HepG2 (cell line): Measurements from ENCODE around the gene MAN2B2. TPM values are rescaled to one million over a fixed set of nuclear protein-coding genes. Genes with fewer than 3 reads are reported as not detected.

Experiments
- ATAC-seq: fragments of 200-7000 bp; cut with Tn5 transposase; 3 replicates; pipeline ENCODE4 v1.9.1; 2020; ENCODE audit warnings: mild to moderate bottlenecking, moderate library complexity
- BruUV-seq: library from RNA; stranded (reverse); fragments of 400-500 nt; replicated peaks from 2 replicates; lab custom pipeline; 2021; lab: Mats Ljungman, UMichigan
- CTCF ChIA-PET: fragments of 300-600 bp; formaldehyde crosslinking; extraction: SDS; loops from one replicate; lab custom pipeline; 2021; ENCODE audit warnings: low total read pairs, inconsistent platforms, low intra/inter-chr PET ratio; lab: Yijun Ruan, JAX
- POLR2A ChIA-PET: fragments of 350-600 bp; sonication (Branson Sonifier 250); formaldehyde crosslinking; loops from one replicate; lab custom pipeline; 2020; ENCODE audit warnings: antibody characterized with exemption, inconsistent platforms; lab: Yijun Ruan, JAX
- DNase-seq: peaks from one replicate; pipeline ENCODE4 v3.0.0-alpha.2; 2015; ENCODE audit warnings: low spot score
- FAIRE-seq: peaks from 3 replicates; lab custom pipeline; 2011; peaks lifted over from hg19 to GRCh38; lab: Jason Lieb, UNC
- H2AFZ ChIP-seq: one replicate; pipeline ENCODE4 v1.6.1; 2011; ENCODE audit warnings: low read length, inconsistent platforms
- H3K27ac ChIP-seq: fragments of 300-600 bp; 3 replicates; pipeline ENCODE4 v1.8.0; 2011; ENCODE audit warnings: mixed run types, mild to moderate bottlenecking, mixed read lengths, low read length, inconsistent platforms; ENCODE audit not compliant: insufficient read depth; ENCODE audit errors: extremely low read length
- H3K27me3 ChIP-seq, 2 experiments: fragments of 200-600 bp in 1 of 2; 2 replicates in 1 of 2; 3 replicates in 1 of 2; pipeline versions ENCODE4 v1.6.0 to v1.8.0; 2011; ENCODE audit warnings: low read length in 2 of 2, mild to moderate bottlenecking in 2 of 2, moderate library complexity in 2 of 2, inconsistent platforms in 1 of 2; ENCODE audit not compliant: insufficient read depth in 2 of 2, control insufficient read depth in 1 of 2
- H3K36me3 ChIP-seq, 2 experiments: fragments of 200-600 bp in 1 of 2; replicated peaks in 1 of 2; 2 replicates in 1 of 2; 3 replicates in 1 of 2; pipeline versions ENCODE4 v1.5.1 to v1.8.0; 2011; ENCODE audit warnings: low read length in 2 of 2, inconsistent platforms in 1 of 2; ENCODE audit not compliant: insufficient read depth in 2 of 2, control insufficient read depth in 1 of 2
- H3K4me1 ChIP-seq: 2 replicates; pipeline ENCODE4 v1.5.1; 2012; ENCODE audit warnings: low read length, inconsistent platforms; ENCODE audit not compliant: insufficient read depth
- H3K4me2 ChIP-seq: 2 replicates; pipeline ENCODE4 v1.6.0; 2011; ENCODE audit warnings: low read depth, low read length, inconsistent platforms
- H3K4me3 ChIP-seq, 3 experiments: fragments of 200-600 bp in 1 of 3; sonication (generic), shearing (Covaris generic) in 1 of 3; replicated peaks in 1 of 3; 2 replicates each; pipeline ENCODE4 v1.5.1; 2011 to 2016; ENCODE audit warnings: low read length in 3 of 3, inconsistent platforms in 2 of 3, low read depth in 2 of 3, mild to moderate bottlenecking in 2 of 3, control low read depth in 1 of 3, mixed read lengths in 1 of 3; ENCODE audit not compliant: insufficient read depth in 1 of 3
- H3K79me2 ChIP-seq: one replicate; pipeline ENCODE4 v1.6.1; 2011; ENCODE audit warnings: low read length, inconsistent platforms; ENCODE audit not compliant: insufficient read depth
- H3K9ac ChIP-seq: 2 replicates; pipeline ENCODE4 v1.6.0; 2011; ENCODE audit warnings: mild to moderate bottlenecking, low read depth, low read length, inconsistent platforms; ENCODE audit not compliant: insufficient read depth
- H3K9me3 ChIP-seq: 2 replicates; pipeline ENCODE4 v1.5.1; 2012; ENCODE audit warnings: mild to moderate bottlenecking, low read length
- H4K20me1 ChIP-seq: 2 replicates; pipeline ENCODE4 v1.6.0; 2011; ENCODE audit warnings: inconsistent platforms, mild to moderate bottlenecking, low read length, moderate library complexity; ENCODE audit not compliant: insufficient read depth
- ESRRA ChIP-seq: sonication (generic); formaldehyde crosslinking; IDR thresholded peaks from 2 replicates; pipeline ENCODE4 v1.5.1; 2020; ENCODE audit warnings: mild to moderate bottlenecking, low read depth, missing genetic modification reagents
- GATAD1 ChIP-seq: IDR thresholded peaks from 2 replicates; pipeline ENCODE4 v1.6.1; 2016; ENCODE audit warnings: missing genetic modification reagents, missing compliant biosample characterization
- HDAC1 ChIP-seq: sonication (generic); formaldehyde crosslinking; IDR thresholded peaks from 2 replicates; pipeline ENCODE4 v1.5.1; 2020; ENCODE audit warnings: mild to moderate bottlenecking, missing genetic modification reagents
- IRX3 ChIP-seq: sonication (generic); formaldehyde crosslinking; IDR thresholded peaks from 2 replicates; pipeline ENCODE4 v1.8.1; 2023; ENCODE audit warnings: mild to moderate bottlenecking, low read depth, missing genetic modification reagents, borderline replicate concordance
- PAF1 ChIP-seq: IDR thresholded peaks from 2 replicates; pipeline ENCODE4 v1.6.1; 2016; ENCODE audit warnings: missing genetic modification reagents, missing compliant biosample characterization
- PHF20 ChIP-seq: sonication (generic); formaldehyde crosslinking; IDR thresholded peaks from 2 replicates; pipeline ENCODE4 v1.5.0; 2020; ENCODE audit warnings: mild to moderate bottlenecking, missing genetic modification reagents
- PRDM4 ChIP-seq: sonication (generic); formaldehyde crosslinking; IDR thresholded peaks from 2 replicates; pipeline ENCODE4 v1.9.0; 2021; ENCODE audit warnings: missing genetic modification reagents, borderline replicate concordance
- REST ChIP-seq, 2 experiments: IDR thresholded peaks; 2 replicates each; pipeline ENCODE4 v1.6.1; 2011 to 2012; ENCODE audit warnings: low read length in 2 of 2, borderline replicate concordance in 1 of 2, low read depth in 1 of 2, mild to moderate bottlenecking in 1 of 2, moderate library complexity in 1 of 2
- RFX5 ChIP-seq: IDR thresholded peaks from 2 replicates; pipeline ENCODE4 v1.6.1; 2011; ENCODE audit warnings: low read depth, low read length, improper control_type of control experiment
- ZFP62 ChIP-seq: sonication (generic); formaldehyde crosslinking; IDR thresholded peaks from 2 replicates; pipeline ENCODE4 v1.4.0; 2020; ENCODE audit warnings: missing genetic modification reagents
- ZNF33A ChIP-seq: sonication (generic); formaldehyde crosslinking; IDR thresholded peaks from 2 replicates; pipeline ENCODE4 v1.5.1; 2020; ENCODE audit warnings: missing genetic modification reagents, mild to moderate bottlenecking, moderate library complexity, borderline replicate concordance
- ZNF607 ChIP-seq: sonication (generic); formaldehyde crosslinking; IDR thresholded peaks from 2 replicates; pipeline ENCODE4 v1.5.1; 2020; ENCODE audit warnings: missing genetic modification reagents, mild to moderate bottlenecking, borderline replicate concordance
- ZZZ3 ChIP-seq: sonication (generic); formaldehyde crosslinking; IDR thresholded peaks from 2 replicates; pipeline ENCODE4 v1.4.0; 2020; ENCODE audit warnings: missing genetic modification reagents, mild to moderate bottlenecking, borderline replicate concordance
- WGBS: methylation state at CpG from one replicate; pipeline ENCODE4 v1.1.6; 2017; ENCODE audit warnings: low lambda C conversion rate; 5-methylcytosine and 5-hydroxymethylcytosine counted together
- in situ Hi-C: cut with HindIII; loops from 2 replicates; pipeline ENCODE4 v1.10.0; 2017; ENCODE audit warnings: low pct_unique_long_range_greater_than_20kb; ENCODE audit not compliant: extremely low pct_ligation_motif_present
- intact Hi-C: fragments of 100-400 bp; cut with micrococcal nuclease; formaldehyde crosslinking; loops from one replicate; pipeline ENCODE4 v1.10.0; 2022; ENCODE audit not compliant: unreplicated experiment
- polyA plus RNA-seq, 8 experiments: library from polyadenylated mRNA; depleted of rRNA in 3 of 8; stranded (reverse) in 7 of 8; unstranded in 1 of 8; fragments of >200 nt; fragmentation: Illumina TruSeq in 4 of 8; extraction: Trizol in 4 of 8; gene quantifications; 2 replicates each; pipeline versions ENCODE4 v1.2.1 to v1.2.3, GENCODE V29; 2011 to 2016; ENCODE audit warnings: low read depth in 4 of 8, missing spikeins in 1 of 8, mixed read lengths in 1 of 8; ENCODE audit not compliant: insufficient read depth in 1 of 8
- total RNA-seq, 5 experiments: library from RNA; depleted of rRNA; stranded (reverse); fragments of >200 nt; fragmentation: Illumina TruSeq; extraction: Trizol; gene quantifications; 2 replicates each; pipeline ENCODE4 v1.2.3, GENCODE V29; 2016; ENCODE audit warnings: low read depth in 1 of 5
- TF ChIP-seq, protein P1 (sequence below): IDR thresholded peaks from 2 replicates; pipeline ENCODE4 v1.6.1; 2018; ENCODE audit warnings: missing genetic modification reagents
- TF ChIP-seq, protein P2 (sequence below): sonication (generic); formaldehyde crosslinking; conservative IDR thresholded peaks from 2 replicates; pipeline ENCODE4 v1.4.0; 2020; ENCODE audit warnings: missing genetic modification reagents

The MAN2B2 gene
- total and polyA plus RNA-seq, 2 of the 13 experiments (the other 11 are each of a cell fraction or from before 2014, with no cell fraction given), result 4.8 to 5.4 TPM

DNA sequence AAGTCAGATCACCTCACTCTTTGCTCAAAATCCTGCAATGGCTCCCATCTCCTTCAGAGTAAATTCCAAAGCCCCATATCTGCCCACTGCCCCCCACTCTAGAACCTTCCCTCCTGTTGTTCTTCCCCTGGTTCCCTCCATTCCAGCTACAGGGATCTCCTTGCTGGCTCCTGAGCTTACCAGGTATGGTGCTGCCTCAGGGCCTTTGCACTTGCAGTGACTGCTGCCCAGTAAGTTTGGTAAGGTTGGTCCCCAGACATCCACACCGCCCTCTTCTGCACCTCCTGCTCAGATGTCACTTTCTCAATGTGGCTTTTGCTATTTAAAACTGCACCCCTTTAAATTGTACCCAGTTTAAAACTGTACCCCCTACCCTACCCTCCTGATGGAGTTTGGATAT, 7.8 kb upstream of the MAN2B2 start:
- ATAC-seq, result no peak
- in situ Hi-C loops (loop anchor here (25.0 kb wide), 1 partner anchor 330 kb away; no protein-coding TSS in a partner anchor), intact Hi-C loops (no loop called here)
- DNase-seq, result no peak
- Histone ChIP-seq H3K79me2 (no peaks in the 10 kb centered on the region), H2AFZ (no peak overlapping the region), H3K36me3 (no peaks in the 10 kb centered on the region), H3K9me3 (peaks cover 4% of the 10 kb centered on the region; the same call in 1 of the 2 replicates), H3K4me2 (no peak overlapping the region), H3K9ac (no peak overlapping the region), H3K27me3 (peaks cover 15 to 74% of the 10 kb centered on the region in 2 experiments; a peak in 4 of 5 replicates), H4K20me1 (0 out of 2 replicates have a peak, but pooled peaks cover 4% of the 10 kb centered on the region), H3K27ac (no peak overlapping the region), H3K4me3 (no peak overlapping the region), H3K4me1 (no peaks in the 10 kb centered on the region)
- CTCF ChIA-PET, result no interaction called here
- POLR2A ChIA-PET, result no interaction called here
- FAIRE-seq, result no peak
- BruUV-seq, result no TSS peak
- TF ChIP-seq ZNF33A (no peak), ZFP62 (CRISPR knock-in tag) (no peak), GATAD1 (CRISPR knock-in tag) (no peak), ZNF607 (no peak), ZZZ3 (no peak), IRX3 (CRISPR knock-in tag) (no peak), ESRRA (CRISPR knock-in tag) (no peak), PHF20 (CRISPR knock-in tag) (no peak), RFX5 (no peak), REST (IDR thresholded peaks at IDR 0.05; ENCODE audit: borderline replicate concordance in 1 of 2, low read depth in 1 of 2, low read length in 2 of 2) (no peak), PAF1 (no peak), PRDM4 (CRISPR knock-in tag) (no peak), HDAC1 (CRISPR knock-in tag) (no peak)
- TF ChIP-seq, protein P1, sequence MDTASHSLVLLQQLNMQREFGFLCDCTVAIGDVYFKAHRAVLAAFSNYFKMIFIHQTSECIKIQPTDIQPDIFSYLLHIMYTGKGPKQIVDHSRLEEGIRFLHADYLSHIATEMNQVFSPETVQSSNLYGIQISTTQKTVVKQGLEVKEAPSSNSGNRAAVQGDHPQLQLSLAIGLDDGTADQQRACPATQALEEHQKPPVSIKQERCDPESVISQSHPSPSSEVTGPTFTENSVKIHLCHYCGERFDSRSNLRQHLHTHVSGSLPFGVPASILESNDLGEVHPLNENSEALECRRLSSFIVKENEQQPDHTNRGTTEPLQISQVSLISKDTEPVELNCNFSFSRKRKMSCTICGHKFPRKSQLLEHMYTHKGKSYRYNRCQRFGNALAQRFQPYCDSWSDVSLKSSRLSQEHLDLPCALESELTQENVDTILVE (CRISPR knock-in tag), result no peak
- TF ChIP-seq, protein P2, sequence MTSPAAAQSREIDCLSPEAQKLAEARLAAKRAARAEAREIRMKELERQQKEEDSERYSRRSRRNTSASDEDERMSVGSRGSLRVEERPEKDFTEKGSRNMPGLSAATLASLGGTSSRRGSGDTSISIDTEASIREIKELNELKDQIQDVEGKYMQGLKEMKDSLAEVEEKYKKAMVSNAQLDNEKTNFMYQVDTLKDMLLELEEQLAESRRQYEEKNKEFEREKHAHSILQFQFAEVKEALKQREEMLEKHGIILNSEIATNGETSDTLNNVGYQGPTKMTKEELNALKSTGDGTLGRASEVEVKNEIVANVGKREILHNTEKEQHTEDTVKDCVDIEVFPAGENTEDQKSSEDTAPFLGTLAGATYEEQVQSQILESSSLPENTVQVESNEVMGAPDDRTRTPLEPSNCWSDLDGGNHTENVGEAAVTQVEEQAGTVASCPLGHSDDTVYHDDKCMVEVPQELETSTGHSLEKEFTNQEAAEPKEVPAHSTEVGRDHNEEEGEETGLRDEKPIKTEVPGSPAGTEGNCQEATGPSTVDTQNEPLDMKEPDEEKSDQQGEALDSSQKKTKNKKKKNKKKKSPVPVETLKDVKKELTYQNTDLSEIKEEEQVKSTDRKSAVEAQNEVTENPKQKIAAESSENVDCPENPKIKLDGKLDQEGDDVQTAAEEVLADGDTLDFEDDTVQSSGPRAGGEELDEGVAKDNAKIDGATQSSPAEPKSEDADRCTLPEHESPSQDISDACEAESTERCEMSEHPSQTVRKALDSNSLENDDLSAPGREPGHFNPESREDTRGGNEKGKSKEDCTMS (CRISPR knock-in tag), result no peak
- 0% methylated on average over 1 of the region's 1 CpG for WGBS
